ENCODE results near the gene PATJ.

- TF ChIP-seq EZH2 (IDR thresholded peaks at IDR 0.05; ENCODE audit: borderline replicate concordance, insufficient read depth, low read length, poor library complexity, severe bottlenecking) (no peak), CTCF (IDR thresholded peaks at IDR 0.05; ENCODE audit: poor library complexity, severe bottlenecking) (no peak), RAD21 (conservative IDR thresholded peaks at IDR 0.05) (no peak), POLR2AphosphoS5 (IDR thresholded peaks at IDR 0.05) (no peak), EP300 (conservative IDR thresholded peaks at IDR 0.05; ENCODE audit: poor library complexity, severe bottlenecking) (no peak), TAF1 (IDR thresholded peaks at IDR 0.05; ENCODE audit: low read depth) (no peak), MXI1 (conservative IDR thresholded peaks at IDR 0.05; ENCODE audit: poor library complexity, severe bottlenecking) (no peak), SMC3 (conservative IDR thresholded peaks at IDR 0.05; ENCODE audit: poor library complexity) (no peak)
- TF ChIP-seq, protein P1, sequence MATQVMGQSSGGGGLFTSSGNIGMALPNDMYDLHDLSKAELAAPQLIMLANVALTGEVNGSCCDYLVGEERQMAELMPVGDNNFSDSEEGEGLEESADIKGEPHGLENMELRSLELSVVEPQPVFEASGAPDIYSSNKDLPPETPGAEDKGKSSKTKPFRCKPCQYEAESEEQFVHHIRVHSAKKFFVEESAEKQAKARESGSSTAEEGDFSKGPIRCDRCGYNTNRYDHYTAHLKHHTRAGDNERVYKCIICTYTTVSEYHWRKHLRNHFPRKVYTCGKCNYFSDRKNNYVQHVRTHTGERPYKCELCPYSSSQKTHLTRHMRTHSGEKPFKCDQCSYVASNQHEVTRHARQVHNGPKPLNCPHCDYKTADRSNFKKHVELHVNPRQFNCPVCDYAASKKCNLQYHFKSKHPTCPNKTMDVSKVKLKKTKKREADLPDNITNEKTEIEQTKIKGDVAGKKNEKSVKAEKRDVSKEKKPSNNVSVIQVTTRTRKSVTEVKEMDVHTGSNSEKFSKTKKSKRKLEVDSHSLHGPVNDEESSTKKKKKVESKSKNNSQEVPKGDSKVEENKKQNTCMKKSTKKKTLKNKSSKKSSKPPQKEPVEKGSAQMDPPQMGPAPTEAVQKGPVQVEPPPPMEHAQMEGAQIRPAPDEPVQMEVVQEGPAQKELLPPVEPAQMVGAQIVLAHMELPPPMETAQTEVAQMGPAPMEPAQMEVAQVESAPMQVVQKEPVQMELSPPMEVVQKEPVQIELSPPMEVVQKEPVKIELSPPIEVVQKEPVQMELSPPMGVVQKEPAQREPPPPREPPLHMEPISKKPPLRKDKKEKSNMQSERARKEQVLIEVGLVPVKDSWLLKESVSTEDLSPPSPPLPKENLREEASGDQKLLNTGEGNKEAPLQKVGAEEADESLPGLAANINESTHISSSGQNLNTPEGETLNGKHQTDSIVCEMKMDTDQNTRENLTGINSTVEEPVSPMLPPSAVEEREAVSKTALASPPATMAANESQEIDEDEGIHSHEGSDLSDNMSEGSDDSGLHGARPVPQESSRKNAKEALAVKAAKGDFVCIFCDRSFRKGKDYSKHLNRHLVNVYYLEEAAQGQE (IDR thresholded peaks at IDR 0.05; ENCODE audit: borderline replicate concordance) = no peak
These were observed 145.8 kb downstream of the PATJ start for GRCh38 chr1:61887931-61888564.

All from neural cell (in vitro differentiated cells).